RWPE2 (cell line): ENCODE results near the gene MRPL1.
"Not testable (repeated sequence)": the region's sequence is repeated elsewhere in the genome, so short reads cannot be mapped to it uniquely, and the experiment has no call there.

Experiments used
- ATAC-seq: fragments of 200-7000 bp; cut with Tn5 transposase; 3 replicates; pipeline ENCODE4 v1.9.1; 2021; ENCODE audit warnings: low read depth
- DNase-seq: peaks from one replicate; pipeline ENCODE4 v3.0.0-alpha.2; 2020; ENCODE audit warnings: low spot score
- H3K27ac ChIP-seq: fragments of 450-650 bp; 2 replicates; pipeline ENCODE4 v1.5.1; 2017; ENCODE audit warnings: mild to moderate bottlenecking; ENCODE audit not compliant: poor library complexity, severe bottlenecking
- H3K27me3 ChIP-seq: fragments of 250-450 bp; sonication (Bioruptor Pico); 2 replicates; pipeline ENCODE4 v1.5.1; 2021; ENCODE audit warnings: mild to moderate bottlenecking, moderate library complexity; ENCODE audit not compliant: insufficient read depth, poor library complexity, severe bottlenecking
- H3K36me3 ChIP-seq: fragments of 250-450 bp; sonication (Bioruptor Pico); 2 replicates; pipeline ENCODE4 v1.5.1; 2020; ENCODE audit warnings: low read depth, mild to moderate bottlenecking, moderate library complexity
- H3K4me1 ChIP-seq: fragments of 250-450 bp; sonication (Bioruptor Pico); 2 replicates; pipeline ENCODE4 v1.5.1; 2021; ENCODE audit warnings: mild to moderate bottlenecking, moderate library complexity; ENCODE audit not compliant: insufficient read depth, poor library complexity, severe bottlenecking
- H3K4me3 ChIP-seq: fragments of 250-450 bp; sonication (Bioruptor Pico); 2 replicates; pipeline ENCODE4 v1.5.1; 2021; ENCODE audit warnings: mild to moderate bottlenecking, moderate library complexity; ENCODE audit not compliant: severe bottlenecking
- H3K9me3 ChIP-seq: fragments of 250-450 bp; sonication (Bioruptor Pico); 2 replicates; pipeline ENCODE4 v1.5.1; 2021; ENCODE audit warnings: mild to moderate bottlenecking, moderate library complexity; ENCODE audit not compliant: severe bottlenecking
- CTCF ChIP-seq: fragments of 450-650 bp; IDR thresholded peaks from one replicate; pipeline ENCODE4 v1.5.1; 2017; ENCODE audit warnings: mild to moderate bottlenecking, moderate library complexity; ENCODE audit not compliant: poor library complexity, severe bottlenecking

Gene MRPL1

GRCh38 chr4:77854431-77855111, 8.1 kb upstream of the MRPL1 start:
- DNase-seq (no peak), ATAC-seq (no peak)
- H3K9me3 ChIP-seq, result no peaks in the 10 kb centered on the region
- no peak for TF ChIP-seq CTCF
- no peaks in the 10 kb centered on the region for H3K27me3 ChIP-seq
- H3K27ac ChIP-seq, result no peak overlapping the region
- H3K4me3 ChIP-seq, result no peak overlapping the region
- no peaks in the 10 kb centered on the region for H3K4me1 ChIP-seq
- H3K36me3 ChIP-seq, result no peaks in the 10 kb centered on the region

DNA sequence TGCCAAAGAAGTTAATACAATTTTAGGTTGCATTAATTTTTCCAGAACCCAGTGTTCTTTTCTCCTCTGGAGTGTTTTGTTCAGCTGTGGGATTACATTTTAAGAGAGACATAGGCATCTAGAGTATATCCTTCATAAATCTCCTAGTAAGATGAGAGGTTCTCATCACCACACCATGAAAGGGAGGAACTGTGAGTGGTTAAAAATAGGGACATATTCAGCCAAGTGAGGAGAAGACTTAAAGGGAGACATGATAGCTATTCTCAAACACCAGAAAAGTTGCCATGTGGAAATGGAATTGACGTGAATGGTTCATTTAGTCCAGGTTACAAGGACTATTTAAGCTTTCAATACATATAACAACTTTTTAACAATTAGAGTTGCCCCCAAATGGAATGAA, 6.5 kb upstream of the MRPL1 start:
- Histone ChIP-seq H3K9me3 (no peaks in the 10 kb centered on the region), H3K27ac (no peak overlapping the region), H3K4me1 (no peaks in the 10 kb centered on the region), H3K27me3 (no peaks in the 10 kb centered on the region), H3K36me3 (no peaks in the 10 kb centered on the region), H3K4me3 (no peak overlapping the region)
- TF ChIP-seq CTCF, result no peak
- DNase-seq (no peak), ATAC-seq (no peak)

GRCh38 chr4:77859256-77859655, 3.4 kb upstream of the MRPL1 start:
- ATAC-seq (no peak), DNase-seq (no peak)
- TF ChIP-seq CTCF, result no peak
- Histone ChIP-seq H3K36me3 (0 out of 2 replicates have a peak, but pooled peaks cover under 1% of the 10 kb centered on the region), H3K9me3 (no peaks in the 10 kb centered on the region), H3K27ac (no peak overlapping the region), H3K4me3 (no peak overlapping the region), H3K4me1 (peaks cover 13% of the 10 kb centered on the region), H3K27me3 (no peaks in the 10 kb centered on the region)

- no peak for TF ChIP-seq CTCF
- H3K9me3 ChIP-seq, result no peaks in the 10 kb centered on the region
- peak overlapping the region; percentile 90 for H3K4me3 ChIP-seq
- peaks cover 13% of the 10 kb centered on the region for H3K4me1 ChIP-seq
- peaks cover 8% of the 10 kb centered on the region; the same call in 1 of the 2 replicates for H3K36me3 ChIP-seq
- no peaks in the 10 kb centered on the region for H3K27me3 ChIP-seq
- ATAC-seq (no peak), DNase-seq (no peak)
- H3K27ac ChIP-seq, result peak overlapping the region; percentile 74
These were observed 1.1 kb upstream of the MRPL1 start for GRCh38 chr4:77861495-77861894.

- Histone ChIP-seq H3K27ac (peak overlapping the region; percentile 74), H3K4me3 (peak overlapping the region; percentile 90), H3K4me1 (peaks cover 13% of the 10 kb centered on the region)
- H3K9me3 ChIP-seq, H3K27me3 ChIP-seq, DNase-seq, ATAC-seq, H3K36me3 ChIP-seq: not testable (repeated sequence)
These were observed 711 bp downstream of the MRPL1 start for GRCh38 chr4:77863341-77863740.
